ENCODE data around the gene SGPP1.

GRCh38 chr14:63737582-63738006 is 9.7 kb upstream of the SGPP1 start:
- TF ChIP-seq CTCF (conservative IDR thresholded peaks at IDR 0.05; ENCODE audit: low read depth, low read length) (no peak), RAD21 (IDR thresholded peaks at IDR 0.05; ENCODE audit: low read length) (no peak)
